Measurements from ENCODE around the gene NEDD9. TPM values are rescaled to one million over a fixed set of nuclear protein-coding genes. Genes with fewer than 3 reads are reported as not detected.

Gene NEDD9
- total and polyA plus RNA-seq, 2 experiments from 2014 or later, result 4.4 to 13.0 TPM

DNA sequence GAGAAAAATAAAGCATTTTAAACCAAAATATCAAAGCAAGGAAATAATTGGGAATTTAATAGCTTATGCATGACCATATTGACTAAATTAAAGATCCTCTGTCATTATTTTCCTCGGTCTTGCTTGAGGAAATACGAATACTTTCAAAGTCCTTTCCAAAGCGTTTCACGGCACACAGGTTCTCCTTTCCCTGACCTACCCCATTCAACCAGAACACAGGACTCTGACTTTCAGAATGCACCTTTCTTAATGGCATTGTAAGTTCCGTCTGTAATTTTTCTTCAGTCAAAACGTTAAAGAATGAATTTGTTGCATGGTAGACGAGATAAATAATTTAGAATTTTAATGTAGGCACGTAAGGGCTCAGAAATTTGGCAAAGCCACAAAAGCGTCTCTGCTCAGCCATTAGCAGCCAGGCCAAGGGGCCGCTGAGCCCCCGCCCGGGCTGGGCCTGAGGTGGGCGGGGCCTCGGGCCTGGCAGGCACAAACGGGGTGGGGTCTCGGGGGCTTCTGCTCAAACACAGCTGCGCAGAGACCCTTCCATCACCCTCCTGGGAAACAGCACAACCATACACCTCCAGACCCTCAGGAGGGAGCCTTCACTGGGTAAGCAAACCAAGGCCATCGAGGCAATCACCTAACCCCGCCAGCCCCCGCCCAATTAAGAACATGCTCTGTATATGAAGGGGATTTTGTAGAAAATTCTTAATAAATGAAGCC is 3.4 kb downstream of the NEDD9 start (continued):
- no peak for TF ChIP-seq CTCF (conservative IDR thresholded peaks at IDR 0.05; ENCODE audit: low read depth in 2 of 2)
- no peak for TF ChIP-seq ZNF114 (CRISPR knock-in tag; IDR thresholded peaks at IDR 0.05)
- no peak for TF ChIP-seq CREB1 (CRISPR knock-in tag; IDR thresholded peaks at IDR 0.05; ENCODE audit: low read depth)
- no peak for TF ChIP-seq REST (IDR thresholded peaks at IDR 0.05; ENCODE audit: unreplicated experiment)

DNA sequence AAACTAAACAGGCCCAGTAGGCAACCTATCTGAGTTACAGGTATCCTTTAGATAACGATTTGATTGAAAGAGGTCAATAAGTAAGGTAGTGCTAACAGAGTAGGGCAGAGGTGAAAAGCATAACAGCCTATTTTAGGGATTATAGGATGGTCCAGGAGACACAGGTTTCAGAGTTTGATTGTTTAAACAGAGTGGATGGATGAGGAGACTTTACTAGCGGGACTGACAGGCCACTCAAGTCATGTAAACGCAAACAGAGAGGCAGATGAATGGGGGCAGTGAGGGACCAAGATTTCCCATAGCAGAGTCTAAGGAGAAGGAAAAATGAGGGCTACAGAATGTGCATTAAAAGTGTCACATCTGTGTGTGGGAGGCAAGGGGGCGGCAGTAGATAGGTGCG is 4.8 kb downstream of the NEDD9 start:
- no peak overlapping the region for H3K4me3 ChIP-seq
- no peaks in the 10 kb centered on the region for H3K36me3 Mint-ChIP-seq (ENCODE audit: low read depth)
- no peak overlapping the region for H3K27ac ChIP-seq (ENCODE audit: low read depth)
- no peaks in the 10 kb centered on the region for H3K36me3 ChIP-seq (ENCODE audit: insufficient read depth)
- no peak for DNase-seq (ENCODE audit: low spot score)
- H3K4me1 ChIP-seq (ENCODE audit: insufficient read depth), result peaks cover 43% of the 10 kb centered on the region
- H3K4me3 Mint-ChIP-seq, result no peak overlapping the region
- no peaks in the 10 kb centered on the region for H3K27me3 ChIP-seq (ENCODE audit: insufficient read depth)
- H2AFZ ChIP-seq, result no peak overlapping the region
- H3K27me3 Mint-ChIP-seq (ENCODE audit: insufficient read depth, low read depth, poor library complexity), result peaks cover 8% of the 10 kb centered on the region
- H3K4me1 Mint-ChIP-seq, result peaks cover 51% of the 10 kb centered on the region
- H3K9me3 Mint-ChIP-seq, result no peaks in the 10 kb centered on the region
- H4K20me1 ChIP-seq (replicated peaks; ENCODE audit: insufficient read depth), result no peaks in the 10 kb centered on the region
- no peak for ATAC-seq
- H3K4me2 ChIP-seq, result no peak overlapping the region
- no peaks in the 10 kb centered on the region for H3K9me2 ChIP-seq (ENCODE audit: insufficient read depth)
- H3F3A ChIP-seq (replicated peaks; ENCODE audit: low read depth), result no peaks in the 10 kb centered on the region
- no peak overlapping the region; the same call in 1 of the 2 replicates for H3K27ac Mint-ChIP-seq
- peaks cover 51% of the 10 kb centered on the region for H3K79me2 ChIP-seq (replicated peaks; ENCODE audit: insufficient read depth)
- TF ChIP-seq EZH2phosphoT487 (IDR thresholded peaks at IDR 0.05; ENCODE audit: unreplicated experiment) (no peak), CTCF (conservative IDR thresholded peaks at IDR 0.05; ENCODE audit: low read depth in 2 of 2) (no peak), REST (IDR thresholded peaks at IDR 0.05; ENCODE audit: unreplicated experiment) (no peak), ZNF331 (CRISPR knock-in tag; IDR thresholded peaks at IDR 0.05; ENCODE audit: low read depth) (no peak), POLR2AphosphoS5 (IDR thresholded peaks at IDR 0.05; ENCODE audit: low read depth) (no peak)

Data from GM23338 (cell line).